NAMALWA (cell line): ENCODE measurements around the gene TFB2M.
"Not testable (repeated sequence)": the region's sequence is repeated elsewhere in the genome, so short reads cannot be mapped to it uniquely, and the experiment has no call there.

ENCODE experiments used
- DNase-seq: peaks from one replicate; pipeline ENCODE4 v3.0.0-alpha.2; 2015; ENCODE audit warnings: low spot score

TFB2M gene, protein sequence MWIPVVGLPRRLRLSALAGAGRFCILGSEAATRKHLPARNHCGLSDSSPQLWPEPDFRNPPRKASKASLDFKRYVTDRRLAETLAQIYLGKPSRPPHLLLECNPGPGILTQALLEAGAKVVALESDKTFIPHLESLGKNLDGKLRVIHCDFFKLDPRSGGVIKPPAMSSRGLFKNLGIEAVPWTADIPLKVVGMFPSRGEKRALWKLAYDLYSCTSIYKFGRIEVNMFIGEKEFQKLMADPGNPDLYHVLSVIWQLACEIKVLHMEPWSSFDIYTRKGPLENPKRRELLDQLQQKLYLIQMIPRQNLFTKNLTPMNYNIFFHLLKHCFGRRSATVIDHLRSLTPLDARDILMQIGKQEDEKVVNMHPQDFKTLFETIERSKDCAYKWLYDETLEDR

DNA sequence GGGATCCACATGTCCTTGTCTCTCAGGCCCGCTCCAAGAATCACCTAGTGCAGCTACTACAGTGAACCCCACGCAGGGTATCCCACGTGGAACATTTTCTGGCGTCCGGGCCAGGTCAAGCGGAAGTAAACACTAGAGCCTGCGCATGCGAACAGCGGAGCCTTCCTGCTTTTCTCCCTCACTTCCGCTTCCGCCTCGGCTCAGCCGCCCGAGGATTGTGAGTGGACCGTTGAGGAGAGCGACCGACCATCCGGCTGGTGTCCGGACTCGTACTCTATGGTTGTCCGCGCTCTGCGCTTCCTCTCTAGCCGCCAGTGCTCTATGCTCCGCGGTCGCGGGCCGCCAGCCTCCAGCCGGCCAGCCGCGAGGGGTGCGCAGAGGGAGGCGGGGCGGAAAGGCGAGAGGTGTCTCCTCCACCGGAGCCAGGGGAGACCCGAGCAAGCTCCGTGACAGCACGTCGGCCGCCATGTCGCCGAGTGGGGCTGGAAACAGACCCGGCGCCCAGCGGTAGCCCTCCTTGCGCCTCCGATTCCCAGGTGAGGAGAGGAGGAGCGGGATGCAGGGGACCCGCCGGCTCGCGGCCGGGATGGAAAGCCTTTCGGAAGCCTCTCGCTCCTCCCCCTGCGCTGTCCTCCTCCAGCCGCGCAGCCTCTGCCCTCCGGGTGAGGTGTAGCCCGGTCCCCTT lies at the start of gene TFB2M, which contains the start of gene CNST:
TSS of gene TFB2M (minus strand) at position 134 of the 685 bp plus-strand sequence. CDS start at position 11, 123 bp downstream.
TSS of gene CNST (plus strand) at position 329 of the 685 bp plus-strand sequence. CDS start 25,107 bp downstream, outside the sequence.
- DNase-seq: peak; percentile 99

DNA sequence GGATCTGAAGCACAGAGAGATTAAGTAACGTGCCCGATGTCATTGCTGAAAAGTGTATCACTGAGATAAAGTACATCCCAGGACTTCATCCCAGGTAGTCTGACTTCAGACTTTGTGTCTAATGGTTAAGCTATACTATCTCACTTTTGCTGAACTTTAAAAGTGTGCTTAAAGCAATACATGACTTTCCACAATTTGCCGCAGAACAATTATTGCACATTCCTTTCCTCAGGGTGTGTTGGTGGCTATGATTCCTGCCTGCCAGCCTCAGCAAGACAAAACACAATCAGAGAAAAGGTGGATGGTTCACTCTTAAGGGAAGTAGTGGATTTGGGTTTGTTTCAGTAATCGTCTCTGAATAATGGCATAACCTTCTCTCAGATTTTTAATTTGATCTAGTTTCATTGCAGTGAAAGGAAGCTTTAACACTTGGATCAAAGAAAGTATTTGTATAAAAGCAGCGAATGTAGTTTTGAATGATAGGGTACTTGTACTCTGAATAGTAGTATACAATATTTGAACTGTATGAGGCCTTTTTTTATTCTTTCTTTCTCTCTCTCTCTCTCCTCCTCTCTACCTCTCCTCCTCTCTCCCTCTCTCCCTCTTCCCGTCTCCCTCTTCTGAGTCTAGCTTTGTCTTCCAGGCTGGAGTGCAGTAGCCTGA lies 47.2 kb upstream of the TFB2M start:
- no peak for DNase-seq

DNA sequence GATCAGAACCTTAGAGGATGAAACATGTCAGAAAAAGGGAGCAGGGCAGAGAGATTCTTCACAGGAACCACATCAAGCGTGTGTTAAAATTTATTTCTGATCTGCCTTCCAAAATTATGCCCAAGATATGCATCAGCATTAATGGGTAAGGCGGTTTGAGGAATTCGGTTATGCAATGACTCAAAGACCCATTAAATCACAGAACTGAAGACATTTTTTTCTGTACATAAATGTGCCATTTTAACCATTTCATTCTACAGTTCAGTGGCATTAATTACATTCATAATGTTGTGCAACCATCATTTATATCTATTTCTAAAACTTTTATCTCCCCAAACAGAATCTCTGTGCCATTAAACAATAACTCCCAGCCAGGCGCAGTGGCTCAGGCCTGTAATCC lies 43.6 kb upstream of the TFB2M start:
- DNase-seq: no peak

DNA sequence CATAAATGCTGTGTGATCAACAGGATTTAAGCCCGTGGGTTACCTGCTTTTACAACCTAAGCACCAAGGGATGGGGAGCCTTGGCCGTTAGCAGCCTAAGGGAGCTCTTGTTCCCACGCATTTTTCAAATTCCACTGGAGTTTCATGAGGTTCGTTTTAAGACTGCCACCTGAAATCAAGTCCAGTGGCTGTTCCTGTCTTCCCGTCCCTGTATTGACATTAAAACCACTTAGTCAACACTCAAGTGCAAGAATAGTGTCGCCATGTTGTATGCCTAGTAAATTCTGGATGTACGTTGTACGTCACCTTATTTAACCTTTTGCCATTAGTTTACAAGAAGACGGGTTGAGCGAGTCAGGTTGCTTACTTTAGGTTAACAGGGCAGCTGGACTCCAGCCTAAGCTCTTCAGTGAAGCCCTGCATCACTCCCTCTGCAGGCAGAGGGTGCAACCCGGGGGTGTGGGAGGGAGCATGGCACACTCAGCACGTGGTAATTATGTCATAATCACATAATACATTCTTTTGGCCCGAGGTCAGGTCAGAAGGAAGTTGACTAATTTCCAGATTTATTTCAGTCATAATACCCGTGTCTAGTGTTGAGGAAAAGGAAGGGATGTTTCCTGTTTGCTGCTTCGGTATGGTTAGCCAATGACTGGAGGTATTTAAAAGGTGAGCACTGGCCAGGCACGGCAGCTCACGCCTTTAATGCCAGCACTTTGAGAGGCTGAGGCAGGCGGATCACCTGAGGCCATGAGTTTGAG lies 42.7 kb upstream of the TFB2M start:
- no peak for DNase-seq

DNA sequence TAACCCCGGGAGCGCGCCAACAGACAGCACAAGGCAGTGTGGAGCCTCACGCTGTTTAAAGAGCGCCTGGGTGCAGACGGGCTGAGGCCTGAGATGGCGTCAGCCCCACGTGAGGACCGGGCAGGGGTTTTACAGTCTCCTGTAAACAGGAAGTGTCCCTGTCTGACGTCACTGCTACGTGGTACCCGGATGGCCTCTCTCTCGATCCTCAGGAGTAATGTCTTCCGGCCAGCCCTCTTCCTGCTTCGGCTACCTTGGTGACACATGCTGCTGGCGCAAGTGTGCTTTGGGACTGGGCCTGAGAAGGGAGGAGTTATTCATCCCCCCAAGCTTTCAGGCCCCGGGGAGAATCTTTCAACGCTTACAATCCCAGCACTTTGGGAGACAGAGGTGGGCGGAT lies 41.4 kb upstream of the TFB2M start:
- no peak for DNase-seq

DNA sequence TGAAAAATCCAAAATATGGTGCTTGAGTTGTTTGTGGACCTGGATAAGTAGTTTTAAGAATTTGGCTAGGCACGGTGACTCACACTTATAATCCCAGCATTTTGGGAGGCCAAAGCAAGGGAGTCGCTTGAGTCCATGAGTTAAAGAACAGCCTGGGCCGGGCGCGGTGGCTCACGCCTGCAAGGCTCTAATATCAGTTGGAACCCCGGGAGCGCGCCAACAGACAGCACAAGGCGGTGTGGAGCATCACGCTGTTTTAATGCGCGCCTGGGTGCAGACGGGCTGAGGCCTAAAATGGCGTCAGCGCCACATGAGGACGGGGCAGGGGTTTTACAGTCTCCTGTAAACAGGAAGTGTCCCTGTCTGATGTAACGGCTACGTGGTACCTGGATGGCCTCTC lies 39.2 kb upstream of the TFB2M start:
- not testable (repeated sequence) for DNase-seq

DNA sequence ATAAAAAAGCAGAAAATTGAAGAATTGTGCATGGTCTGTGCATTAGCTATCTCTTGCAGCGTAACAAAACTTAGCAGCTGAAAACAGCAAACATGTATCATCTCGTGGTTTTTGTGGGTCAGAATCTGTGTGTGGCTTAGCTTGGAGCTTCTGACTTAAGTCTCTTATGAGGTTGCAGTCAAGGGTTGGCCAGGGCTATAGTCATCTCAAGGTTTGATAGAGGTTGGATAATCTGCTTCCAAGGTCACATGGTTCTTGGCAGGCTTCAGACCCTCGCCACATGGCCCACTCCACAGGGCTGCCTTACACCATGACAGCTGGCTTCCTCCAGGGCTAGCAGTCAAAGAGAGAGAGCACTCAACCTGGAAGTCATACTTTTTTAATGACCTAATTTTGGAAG lies 36.1 kb upstream of the TFB2M start:
- DNase-seq: no peak

DNA sequence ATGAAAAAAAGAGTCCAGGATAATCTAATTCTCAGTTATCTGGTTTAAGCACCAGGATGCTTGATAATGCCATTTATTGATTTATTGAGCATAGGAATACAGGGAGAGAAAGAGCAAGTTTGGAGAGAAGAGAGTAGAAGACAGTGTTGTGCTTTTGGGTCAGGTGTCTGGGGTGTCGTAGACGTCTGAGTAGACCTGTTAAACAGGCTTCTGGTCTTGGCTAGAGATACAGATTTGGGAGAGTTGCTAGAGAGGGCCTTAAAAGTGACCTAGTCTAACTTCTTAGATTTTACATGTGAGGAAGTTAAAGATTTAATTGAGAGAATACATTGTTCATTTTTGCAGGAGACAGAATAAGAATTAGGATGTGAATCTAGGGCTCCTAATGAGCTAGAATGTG lies 34.5 kb upstream of the TFB2M start:
- DNase-seq: no peak

DNA sequence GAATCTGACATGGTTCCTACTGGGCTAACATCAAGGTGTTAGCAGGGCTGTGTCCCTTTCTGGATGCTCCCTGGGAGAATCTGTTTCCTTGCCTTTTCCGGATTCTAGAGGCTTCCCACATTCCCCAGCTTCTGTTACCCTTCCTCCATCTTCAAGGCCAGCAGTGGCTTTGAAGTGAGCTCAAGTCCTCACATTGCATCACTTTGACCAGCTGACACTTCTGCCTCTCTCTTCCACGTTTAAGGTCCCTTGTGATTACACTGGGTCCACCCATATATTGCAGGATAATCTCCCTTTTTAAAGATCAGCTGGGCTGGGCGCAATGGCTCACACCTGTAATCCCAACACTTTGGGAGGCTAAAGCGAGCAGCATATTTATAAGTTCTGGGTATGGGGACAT lies 33.3 kb upstream of the TFB2M start:
- DNase-seq: no peak

DNA sequence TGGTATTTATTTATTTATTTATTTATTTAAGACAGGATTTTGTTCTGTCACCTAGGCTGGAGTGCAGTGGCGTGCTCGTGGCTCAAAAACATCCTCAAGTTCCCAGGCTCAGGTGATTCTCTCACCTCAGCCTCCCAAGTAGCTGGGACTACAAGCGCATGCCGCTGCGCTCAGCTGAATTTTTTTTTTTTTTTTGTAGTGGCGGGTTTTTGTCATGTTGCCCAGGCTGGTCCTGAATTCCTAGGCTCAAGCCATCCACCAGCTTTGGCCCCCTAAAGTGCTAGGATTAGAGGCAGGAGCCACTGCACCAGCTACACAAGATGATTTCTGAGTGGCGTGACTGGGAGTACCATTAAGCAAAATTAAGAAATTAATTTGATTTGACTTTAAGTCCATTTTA lies 31.9 kb upstream of the TFB2M start:
- DNase-seq: no peak

DNA sequence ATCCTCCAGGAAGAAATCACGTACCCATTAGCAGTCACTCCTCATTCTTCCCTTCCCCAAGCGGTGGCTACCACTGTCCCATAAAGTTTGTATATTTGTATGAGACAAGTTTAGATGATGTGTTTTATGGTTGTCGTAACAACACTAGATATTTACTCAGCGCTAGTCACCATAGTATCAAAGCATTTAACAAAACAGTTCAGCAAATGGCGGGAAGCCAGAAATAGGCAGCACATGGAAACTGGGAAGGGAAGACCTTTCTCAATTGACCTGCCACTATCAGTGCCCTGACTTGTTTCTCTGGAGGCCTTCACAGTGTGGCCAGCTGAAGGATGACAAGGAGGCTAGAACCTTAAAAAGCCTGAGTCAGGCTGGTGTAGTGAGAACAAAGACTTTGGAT lies 31.3 kb upstream of the TFB2M start:
- DNase-seq: no peak

DNA sequence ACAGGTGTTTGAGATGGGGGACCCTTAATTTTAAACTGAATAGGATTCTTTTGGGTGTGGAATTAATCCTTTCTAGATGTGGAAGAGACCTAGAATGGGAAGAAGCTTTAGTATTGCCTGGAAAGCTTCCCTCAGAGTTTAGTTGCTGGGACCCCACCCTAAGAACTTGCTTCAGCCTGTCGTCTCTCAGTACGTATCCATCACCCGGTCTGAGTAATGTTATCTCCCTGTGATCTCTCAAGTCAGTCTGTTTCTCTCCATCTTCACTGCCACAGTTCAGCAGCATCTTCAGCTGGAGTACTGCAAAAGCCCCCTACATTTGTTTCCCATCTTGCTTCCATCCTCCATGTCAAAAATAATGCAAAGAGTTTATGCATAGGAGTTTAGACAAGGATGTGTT lies 29.1 kb upstream of the TFB2M start:
- no peak for DNase-seq

DNA sequence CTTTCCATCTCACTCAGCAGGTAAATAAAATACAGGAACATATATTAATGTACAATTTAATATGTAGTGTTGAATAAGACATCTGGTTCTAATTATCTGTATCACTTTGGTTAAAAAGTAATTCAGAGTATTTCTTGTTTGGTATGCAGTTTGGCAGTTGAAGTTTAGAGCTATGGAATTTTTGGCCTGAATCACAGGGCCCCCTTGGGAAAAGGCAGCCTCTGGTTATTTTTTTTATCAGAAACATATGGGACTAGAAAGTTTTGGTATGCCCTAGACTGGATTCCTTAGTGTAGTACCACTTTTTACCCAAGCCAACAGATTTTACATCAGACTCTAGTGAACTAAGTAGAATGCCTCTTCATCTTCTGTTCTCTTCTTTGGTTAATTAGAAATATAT lies 26.6 kb upstream of the TFB2M start:
- no peak for DNase-seq

DNA sequence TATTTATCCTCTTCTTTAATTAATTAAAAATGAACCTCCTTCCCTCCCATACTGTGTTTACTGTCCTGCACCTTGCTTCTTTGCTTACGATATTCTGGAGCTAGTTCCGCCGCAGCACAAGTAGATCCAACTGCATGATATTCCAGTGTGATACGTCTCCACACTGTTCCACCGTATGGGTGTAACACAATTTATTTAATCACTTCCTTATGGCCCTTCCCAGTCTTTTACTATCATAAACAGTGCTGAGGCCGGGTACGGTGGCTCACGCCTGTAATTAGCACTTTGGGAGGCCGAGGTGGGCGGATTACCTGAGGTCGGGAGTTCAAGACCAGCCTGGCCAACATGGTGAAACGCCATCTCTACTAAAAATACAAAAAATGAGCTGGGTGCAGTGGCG lies 25.9 kb upstream of the TFB2M start:
- no peak for DNase-seq

DNA sequence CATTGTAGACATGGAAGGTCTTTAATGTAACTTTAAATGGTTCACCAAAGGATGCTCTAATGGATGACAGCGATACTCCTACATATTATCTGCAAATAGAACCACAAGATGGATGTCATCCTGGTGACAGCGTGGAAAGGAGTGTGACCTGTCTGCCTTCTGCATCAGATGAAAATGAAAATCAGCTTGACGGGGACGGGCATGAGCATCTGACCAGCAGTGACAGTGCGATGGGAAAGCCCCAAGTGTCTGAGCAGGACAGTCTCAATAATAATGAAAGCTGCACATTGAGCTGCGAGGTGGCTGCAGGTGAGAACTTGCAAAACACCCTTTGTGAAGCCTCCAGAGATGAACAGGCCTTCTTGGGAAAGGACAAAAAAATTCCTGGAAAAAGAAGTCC lies 25.4 kb upstream of the TFB2M start:
- no peak for DNase-seq

DNA sequence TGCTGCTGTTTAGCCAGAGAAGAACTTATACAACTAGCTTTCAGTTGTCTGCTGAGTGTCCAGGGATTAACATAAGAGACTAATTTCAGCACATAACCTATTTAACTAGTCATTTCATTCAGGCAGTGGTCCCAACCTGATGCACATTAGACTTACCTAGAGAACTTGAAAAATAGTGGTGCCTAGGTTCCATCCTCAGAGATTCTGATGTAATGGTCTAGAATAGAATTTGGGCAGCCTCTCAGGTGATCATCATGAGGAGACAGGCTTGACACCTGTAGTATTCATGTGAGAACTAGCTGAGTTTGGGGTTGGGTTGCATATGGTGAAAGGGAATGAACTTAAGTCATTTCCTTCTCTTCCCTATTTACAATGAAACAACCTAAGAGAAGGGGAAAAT lies 25.0 kb upstream of the TFB2M start:
- DNase-seq: no peak

DNA sequence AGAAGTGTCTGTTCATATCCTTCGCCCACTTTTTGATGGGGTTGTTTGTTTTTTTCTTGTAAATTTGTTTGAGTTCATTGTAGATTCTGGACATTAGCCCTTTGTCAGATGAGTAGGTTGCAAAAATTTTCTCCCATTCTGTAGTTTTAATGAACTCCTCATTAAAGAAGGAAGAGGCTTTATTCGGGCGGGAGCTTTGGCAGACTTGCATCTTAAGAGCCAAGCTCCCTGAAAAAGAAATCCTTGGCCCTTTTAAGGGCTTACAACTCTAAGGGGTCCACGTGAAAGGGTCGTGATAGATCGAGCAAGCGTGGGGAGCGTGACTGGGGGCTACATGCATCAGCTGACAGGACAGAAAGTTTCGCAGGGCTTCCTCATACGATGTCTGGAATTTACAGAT lies 23.9 kb upstream of the TFB2M start:
- not testable (repeated sequence) for DNase-seq

DNA sequence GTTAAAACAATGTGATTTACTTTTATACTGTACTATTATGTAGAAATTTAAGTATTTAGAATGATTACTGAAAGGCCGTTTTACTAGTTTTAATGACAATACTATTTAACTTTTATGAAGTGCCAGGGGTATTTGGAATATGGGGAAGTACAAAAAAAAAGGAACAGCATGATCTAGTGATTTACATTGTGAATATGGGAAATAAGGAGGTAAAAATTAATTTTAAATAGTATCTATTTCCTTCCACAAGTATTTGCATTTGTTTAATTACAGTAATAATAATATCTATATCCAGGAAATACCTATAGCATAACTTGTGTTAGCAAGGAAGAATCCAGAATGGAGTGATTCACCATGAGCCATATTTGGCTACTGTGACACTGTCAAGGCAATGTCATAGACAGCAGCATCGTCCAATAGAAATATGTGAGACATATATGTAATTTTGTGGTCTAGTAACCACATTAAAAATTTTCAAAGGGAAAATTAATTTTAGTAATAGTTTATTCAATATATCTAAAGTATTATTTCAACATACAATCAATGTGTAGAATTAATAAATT lies 22.2 kb upstream of the TFB2M start:
- no peak for DNase-seq

DNA sequence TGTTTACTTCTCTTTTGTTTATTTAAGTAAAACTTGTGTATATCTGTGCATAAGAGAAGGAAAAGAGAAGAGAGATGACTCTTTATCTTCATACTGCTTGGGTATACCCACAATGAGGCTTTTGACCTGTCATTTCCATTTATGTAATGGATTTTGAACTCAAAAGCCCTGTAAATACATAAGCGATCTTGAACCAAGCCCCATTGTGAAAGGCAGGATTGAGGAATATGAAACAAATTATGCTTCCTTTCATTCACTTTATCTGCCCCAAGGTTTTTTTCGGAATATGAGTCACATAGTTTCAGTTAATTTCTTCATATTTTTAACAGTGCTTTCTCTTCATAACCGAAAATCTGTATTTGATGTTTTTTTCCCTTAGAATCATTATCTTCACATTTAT lies 21.5 kb upstream of the TFB2M start:
- DNase-seq: no peak

DNA sequence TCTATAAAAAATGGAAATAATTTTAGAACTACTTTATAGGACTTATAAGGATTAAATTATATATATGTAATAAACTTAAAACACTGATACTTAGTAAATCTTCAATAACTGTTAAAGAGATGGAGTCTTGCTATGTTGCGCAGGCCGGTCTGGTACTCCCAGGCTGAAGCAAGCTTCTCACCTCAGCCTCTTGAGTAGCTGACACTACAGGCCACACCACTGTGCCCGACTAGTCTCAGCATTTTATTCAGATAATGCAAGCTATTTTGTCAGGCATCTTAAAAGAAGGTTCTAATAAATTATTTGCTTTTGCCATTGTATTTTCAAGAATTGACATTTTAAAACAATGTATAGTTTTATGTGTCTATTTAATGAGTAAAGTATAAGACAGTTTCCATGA lies 21.0 kb upstream of the TFB2M start:
- DNase-seq: no peak

DNA sequence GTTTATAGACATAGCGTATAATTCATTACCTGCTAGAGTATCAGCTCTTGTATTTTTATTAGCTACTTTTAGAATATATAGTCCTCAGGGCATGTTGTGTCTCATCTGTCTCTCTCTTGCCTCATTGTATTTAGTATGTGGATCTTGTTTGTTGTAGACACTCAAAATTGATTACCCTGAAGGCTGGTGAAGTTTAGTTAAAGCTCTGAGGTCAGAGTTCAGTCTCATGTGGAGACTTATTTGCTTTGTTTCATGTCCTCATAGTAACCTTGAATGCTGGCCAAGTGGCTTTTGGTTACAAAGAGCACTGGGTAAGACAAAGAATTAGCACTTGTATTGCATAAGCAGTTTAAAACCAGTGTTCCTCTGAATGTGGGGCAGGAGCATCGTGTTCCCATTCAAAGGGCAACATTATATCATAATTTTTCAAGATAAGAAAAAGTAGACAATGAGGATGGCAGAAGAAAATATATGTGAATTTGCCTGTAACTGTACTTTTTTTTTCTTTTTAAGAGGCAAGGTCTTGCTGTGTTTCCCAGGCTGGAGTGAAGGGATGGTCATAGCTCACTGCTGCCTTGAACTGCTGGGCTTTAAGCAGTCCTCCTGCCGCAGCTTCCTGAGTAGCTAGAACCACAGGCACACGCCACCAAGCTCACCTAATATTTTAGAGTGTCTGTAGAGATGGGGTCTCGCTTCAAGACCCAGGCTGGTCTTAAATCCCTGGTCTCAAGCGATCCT lies 17.6 kb upstream of the TFB2M start:
- no peak for DNase-seq
